ENCODE measurements around the gene FRY.

Gene FRY

GRCh38 chr13:32039528-32039927 lies 8.0 kb downstream of the FRY start:
- TF ChIP-seq CTCF (IDR thresholded peaks at IDR 0.05; ENCODE audit: insufficient read depth, low read depth, low read length, missing control alignments) = no peak
- no peak for DNase-seq (ENCODE audit: low read depth)
- H3K4me3 ChIP-seq (ENCODE audit: low read depth, low read length) = no peak overlapping the region

- no peak overlapping the region for H3K4me3 ChIP-seq (ENCODE audit: low read depth, low read length)
- no peak for DNase-seq (ENCODE audit: low read depth)
- TF ChIP-seq CTCF (IDR thresholded peaks at IDR 0.05; ENCODE audit: insufficient read depth, low read depth, low read length, missing control alignments) = no peak
Measured at GRCh38 chr13:32040052-32040642, 8.6 kb downstream of the FRY start.

GRCh38 chr13:32040689-32041088 lies 9.1 kb downstream of the FRY start:
- H3K4me3 ChIP-seq (ENCODE audit: low read depth, low read length) = no peak overlapping the region
- no peak for TF ChIP-seq CTCF (IDR thresholded peaks at IDR 0.05; ENCODE audit: insufficient read depth, low read depth, low read length, missing control alignments)
- no peak for DNase-seq (ENCODE audit: low read depth)

GRCh38 chr13:32041429-32041828 lies 9.9 kb downstream of the FRY start:
- no peak overlapping the region for H3K4me3 ChIP-seq (ENCODE audit: low read depth, low read length)
- DNase-seq (ENCODE audit: low read depth) = peak; percentile 85
- TF ChIP-seq CTCF (IDR thresholded peaks at IDR 0.05; ENCODE audit: insufficient read depth, low read depth, low read length, missing control alignments) = no peak

- TF ChIP-seq CTCF (IDR thresholded peaks at IDR 0.05; ENCODE audit: insufficient read depth, low read depth, low read length, missing control alignments) = no peak
- DNase-seq (ENCODE audit: low read depth) = no peak
- H3K4me3 ChIP-seq (ENCODE audit: low read depth, low read length) = no peak overlapping the region
Measured at GRCh38 chr13:32042551-32042950, 11.0 kb downstream of the FRY start.

GRCh38 chr13:32044446-32044845 lies 12.9 kb downstream of the FRY start:
- H3K4me3 ChIP-seq (ENCODE audit: low read depth, low read length) = no peak overlapping the region
- DNase-seq (ENCODE audit: low read depth) = no peak
- no peak for TF ChIP-seq CTCF (IDR thresholded peaks at IDR 0.05; ENCODE audit: insufficient read depth, low read depth, low read length, missing control alignments)

- DNase-seq (ENCODE audit: low read depth) = no peak
- H3K4me3 ChIP-seq (ENCODE audit: low read depth, low read length) = no peak overlapping the region
- no peak for TF ChIP-seq CTCF (IDR thresholded peaks at IDR 0.05; ENCODE audit: insufficient read depth, low read depth, low read length, missing control alignments)
Measured at GRCh38 chr13:32045537-32045936, 14.0 kb downstream of the FRY start.
